GOT3 (cell line): ENCODE results near the gene IL3RA.

ENCODE experiments used
- DNase-seq: peaks from one replicate; lab custom pipeline; 2025; ENCODE audit warnings: mixed read lengths; lab: John Stamatoyannopoulos, UW

The IL3RA gene

DNA sequence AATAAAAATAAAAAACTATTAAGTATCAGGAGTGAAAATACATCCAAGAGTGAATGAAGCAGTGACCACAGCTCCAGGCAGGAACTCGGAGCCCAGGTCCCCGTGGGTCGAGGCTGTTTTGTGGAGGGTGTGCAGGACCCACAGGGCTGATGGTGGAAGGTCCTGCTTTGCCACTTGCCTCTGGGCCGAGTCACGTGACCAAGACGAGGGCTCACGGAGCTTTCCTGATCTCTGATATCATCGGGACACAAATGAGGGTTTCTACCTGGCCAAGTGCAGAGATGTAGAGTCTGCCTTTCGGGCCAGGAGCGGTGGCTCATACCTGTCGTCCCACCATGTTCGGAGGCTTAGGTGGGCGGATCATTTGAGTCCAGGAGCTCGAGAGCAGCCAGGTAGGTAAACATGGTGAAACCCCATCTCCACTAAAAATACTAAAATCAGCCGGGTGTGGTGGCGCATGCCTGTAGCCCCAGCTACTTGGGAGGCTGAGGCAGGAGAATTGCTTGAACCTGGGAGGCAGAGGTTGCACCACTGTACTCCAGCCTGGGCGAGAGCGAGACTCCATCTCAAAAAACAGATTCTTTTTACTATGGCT, 48.2 kb downstream of the IL3RA start:
- no peak for DNase-seq

DNA sequence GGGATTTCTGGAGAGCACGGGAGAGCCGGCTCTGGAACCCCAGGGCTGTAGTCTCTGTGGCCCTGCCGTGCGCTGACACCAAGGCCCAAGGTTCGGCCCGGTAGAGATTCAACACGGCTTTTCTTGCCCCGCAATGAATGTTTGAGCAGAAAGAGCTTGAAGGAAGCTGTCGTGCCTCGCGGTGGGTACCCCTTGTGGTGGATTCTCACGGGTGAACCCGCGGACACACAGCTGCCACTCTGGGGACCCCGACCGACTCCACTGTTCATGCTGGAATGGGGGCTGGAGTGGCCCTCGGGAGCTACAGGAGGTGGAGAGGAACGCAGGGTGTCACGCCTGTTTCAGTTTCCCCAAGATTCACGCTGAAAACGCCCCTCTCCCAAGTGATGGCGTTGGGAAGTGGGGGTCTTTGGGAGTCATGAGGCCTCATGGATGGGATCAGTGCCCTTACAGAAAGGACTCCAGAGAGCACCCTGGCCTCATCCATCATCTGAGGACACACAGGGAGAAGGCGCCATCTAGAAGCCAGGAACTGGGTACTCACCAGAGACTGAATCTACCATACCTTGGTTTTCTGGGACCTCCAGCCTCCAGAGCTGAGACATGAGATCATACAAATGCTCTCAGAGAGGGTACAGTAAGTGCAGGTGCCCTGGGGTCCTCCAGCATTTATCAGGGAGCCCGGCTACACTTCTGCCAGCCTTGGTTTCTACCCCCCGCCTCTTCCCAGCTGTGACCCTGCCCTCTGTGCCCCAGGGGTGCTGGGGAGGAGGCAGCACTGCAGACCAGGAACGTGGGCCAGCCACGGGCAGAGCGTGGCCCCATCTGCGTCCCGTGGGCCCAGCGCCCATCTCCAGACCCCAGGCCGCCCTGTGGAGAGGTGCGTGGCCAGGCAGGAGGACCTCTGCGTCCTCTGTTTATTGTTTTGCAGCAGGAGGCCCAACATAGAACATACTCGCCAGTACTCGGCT, 49.0 kb downstream of the IL3RA start:
- DNase-seq: no peak

DNA sequence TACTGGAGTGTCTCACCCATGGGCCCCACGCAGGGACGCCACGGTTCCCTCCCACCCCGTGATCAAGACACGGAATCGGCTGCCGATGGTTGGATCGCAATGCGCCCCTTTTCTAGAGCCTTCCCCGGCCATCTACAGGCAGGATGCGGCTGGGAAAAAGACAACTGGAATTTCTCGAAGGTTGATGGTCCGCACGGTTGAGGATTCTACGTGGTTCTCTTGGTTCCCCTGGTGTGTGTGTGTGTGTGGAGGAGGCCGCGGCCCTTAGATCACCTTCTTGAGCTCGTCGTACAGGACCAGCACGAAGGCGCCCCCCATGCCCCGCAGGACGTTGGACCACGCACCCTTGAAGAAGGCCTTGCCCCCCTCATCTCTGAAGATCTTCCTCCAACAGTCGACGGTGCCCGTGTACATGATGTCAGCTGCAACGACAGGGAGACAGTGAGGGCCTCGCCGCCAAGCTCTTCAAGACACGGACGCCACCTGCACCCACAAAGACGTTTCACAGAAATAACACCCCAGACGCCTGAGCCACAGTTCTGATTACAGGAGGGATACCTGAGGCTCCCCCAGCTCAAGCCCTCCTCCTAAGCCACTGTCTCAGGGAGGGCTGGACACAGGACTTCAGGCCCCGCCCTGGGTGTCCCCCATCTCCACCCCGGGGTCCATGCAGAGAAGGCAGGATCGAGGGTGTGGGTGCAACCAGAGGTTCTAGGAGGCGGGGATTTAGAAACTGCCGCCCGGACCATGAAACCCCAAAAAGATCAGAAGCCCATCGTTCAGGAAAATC, 49.9 kb downstream of the IL3RA start:
- no peak for DNase-seq

DNA sequence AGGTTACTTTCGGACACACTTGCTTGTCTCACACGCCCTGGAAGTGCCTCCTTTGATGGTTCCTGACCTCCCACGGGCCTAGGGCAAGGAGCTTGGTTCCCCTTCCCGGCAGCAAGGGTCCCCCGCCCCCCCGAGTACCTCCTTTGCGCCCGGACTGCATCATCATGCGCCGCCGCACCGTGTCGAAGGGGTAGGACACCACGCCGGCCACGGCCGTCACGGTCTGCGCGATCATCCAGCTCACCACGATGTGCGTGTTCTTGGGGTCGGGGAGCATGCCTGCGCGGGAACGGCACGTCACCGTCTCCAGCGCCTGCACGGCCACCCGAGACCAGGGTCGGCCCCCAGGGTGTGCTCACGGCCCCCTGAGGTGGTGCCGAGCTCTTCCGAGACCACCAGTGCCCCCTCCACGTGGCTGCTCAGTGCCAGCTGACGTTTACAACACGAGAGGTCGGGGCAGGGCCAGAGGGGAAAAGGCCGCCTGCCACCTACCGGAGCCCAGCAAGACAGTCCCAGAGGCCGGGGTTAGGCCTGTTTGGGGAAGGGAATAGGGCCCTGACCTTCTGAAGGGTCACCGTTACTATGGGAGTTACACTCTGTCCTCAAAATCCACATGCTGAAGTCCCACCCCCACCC, 50.7 kb downstream of the IL3RA start:
- no peak for DNase-seq

DNA sequence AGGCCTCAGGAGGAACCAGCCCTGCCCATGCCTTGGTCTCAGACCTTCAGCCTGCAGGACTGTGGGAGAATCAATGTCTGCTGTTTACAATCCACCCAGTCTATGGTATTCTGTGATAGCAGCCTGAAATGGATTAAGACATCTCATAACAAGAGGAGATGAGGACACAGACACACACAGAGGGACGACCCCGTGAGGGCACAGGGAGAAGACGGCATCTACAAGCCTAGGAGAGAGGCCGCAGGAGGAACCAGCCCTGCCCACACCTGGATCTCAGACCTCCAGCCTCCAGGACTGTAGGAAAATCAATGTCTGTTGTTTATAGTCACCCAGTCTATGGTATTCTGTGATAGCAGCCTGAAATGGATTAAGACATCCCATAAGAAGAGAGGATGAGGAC, 52.1 kb downstream of the IL3RA start:
- no peak for DNase-seq

DNA sequence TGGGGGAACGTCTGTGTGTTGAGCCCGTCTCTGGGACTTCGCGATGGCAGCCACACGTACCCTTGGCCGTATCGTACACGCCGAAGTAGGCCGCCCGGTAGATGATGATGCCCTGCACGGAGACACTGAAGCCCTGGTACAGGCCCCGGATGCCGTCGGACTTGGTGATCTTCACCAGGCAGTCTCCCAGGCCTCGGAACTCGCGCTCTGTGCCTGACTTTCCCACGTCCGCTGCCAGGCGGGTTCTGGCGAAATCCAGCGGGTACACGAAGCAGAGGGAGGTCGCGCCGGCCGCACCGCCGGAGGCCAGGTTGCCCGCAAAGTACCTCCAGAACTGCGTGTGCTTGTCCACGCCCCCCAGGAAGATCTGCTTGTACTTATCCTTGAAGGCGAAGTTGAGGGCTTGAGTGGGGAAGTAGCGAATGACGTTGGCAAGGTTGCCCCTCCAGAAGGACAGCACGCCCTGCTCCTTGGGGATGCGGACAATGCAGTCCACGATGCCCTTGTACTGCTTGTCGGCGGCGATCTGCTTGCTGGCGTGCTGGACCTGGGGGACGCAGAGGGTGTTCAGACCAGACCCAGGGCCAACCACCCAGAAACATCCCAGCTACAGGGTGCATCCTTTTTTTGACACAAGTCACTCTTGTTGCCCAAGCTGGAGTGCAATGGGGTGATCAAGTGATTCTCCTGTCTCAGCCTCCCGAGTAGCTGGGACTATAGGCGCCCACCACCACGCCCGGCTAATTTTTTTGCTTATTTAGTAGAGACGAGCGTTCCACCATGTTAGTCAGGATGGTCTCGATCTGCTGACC, 52.8 kb downstream of the IL3RA start:
- DNase-seq: no peak

DNA sequence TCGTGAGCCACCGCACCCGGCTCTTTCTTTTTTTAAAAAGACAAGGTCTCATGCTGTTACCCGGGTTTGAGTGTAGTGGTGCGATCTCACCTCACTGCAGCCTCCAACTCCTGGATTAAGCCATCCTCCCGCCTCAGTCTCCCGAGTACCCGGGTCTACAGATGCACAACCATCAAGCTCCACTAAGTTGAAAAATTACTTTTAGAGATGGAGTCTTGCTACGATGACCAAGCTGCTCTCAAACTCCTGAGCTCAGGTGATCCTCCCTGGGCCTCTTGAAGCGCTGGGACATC, 53.4 kb downstream of the IL3RA start:
- DNase-seq: no peak

DNA sequence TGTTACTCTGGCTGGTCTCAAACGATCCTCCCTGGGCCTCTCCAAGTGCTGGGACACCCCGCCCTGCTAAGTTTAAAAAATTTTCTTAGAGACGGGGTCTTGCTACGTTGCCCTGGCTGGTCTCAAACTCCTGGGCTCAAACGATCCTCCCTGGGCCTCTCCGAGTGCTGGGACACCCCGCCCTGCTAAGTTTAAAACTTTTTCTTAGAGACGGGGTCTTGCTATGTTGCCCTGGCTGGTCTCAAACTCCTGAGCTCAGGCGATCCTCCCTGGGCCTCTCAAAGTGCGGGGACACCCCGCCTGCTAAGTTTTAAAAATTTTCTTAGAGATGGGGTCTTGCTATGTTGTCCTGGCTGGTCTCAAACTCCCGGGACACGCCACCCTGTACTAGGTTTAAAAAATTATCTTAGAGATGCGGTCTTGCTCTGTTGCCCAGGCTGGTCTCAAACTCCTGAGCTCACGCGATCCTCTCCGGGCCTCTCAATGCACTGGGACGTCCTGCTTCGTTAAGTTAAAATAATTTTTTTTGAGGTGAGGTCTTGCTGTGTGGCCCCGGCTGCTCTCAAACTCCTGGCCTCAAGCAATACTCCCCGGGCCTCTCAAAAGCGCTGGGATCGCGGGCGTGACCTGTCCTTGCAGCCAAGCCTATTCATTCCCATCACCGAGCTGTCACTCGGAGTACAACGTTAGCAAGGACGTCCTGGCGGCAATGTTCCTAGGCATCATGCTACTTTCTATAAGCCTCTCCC, 54.2 kb downstream of the IL3RA start:
- DNase-seq: no peak

DNA sequence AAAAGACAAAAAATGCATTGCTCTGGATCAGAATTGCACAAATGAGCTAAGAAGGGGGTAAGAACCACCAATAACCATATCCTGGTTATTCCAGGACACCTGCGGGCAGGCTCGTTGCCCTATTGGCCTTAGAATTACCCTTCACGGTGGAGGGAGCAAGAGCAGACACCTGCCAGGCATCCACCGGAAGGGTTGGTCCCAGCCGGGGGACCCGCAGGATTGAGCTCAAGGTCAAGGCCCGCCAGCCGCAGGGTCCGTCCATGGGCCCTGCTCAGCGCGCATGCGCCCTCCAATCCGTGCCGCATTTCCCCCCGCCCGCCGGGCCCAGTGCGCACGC, 54.8 kb downstream of the IL3RA start:
- no peak for DNase-seq

DNA sequence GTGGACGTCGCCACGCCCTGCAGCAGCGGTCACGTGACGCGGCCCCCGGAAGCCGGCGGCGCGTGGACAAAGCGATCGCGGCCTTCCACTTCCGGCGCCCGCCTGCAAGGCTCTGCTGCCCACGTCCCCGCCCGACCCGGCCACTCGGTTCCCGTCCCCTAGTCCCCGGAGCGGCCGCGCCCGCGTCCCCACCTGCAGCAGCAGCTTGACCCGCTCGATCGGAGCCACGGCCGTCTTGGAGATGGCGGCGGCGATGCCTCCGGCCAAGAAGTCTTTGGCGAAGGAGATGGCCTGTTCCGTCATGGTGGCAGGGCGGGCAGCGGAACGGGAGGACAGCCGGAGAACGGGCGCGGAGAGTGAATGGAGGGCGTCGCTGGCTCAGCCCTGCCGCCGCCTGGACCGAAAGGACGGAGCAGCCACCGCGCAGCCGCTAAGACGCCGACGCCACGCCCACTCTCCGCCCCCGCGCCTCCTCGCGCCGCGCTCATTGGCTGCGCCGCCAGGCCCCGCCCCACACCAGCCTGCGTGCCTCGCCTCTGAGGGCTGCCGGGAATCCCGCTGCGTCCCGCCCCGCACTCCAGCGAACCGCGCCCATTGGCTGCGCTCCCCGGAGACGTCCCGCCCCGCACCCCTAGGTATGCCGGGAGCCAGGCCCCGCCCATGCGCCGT, 55.3 kb downstream of the IL3RA start, which contains the start of gene SLC25A6:
Gene SLC25A6, minus strand, starts transcription at position 407 of the 669 bp plus-strand sequence. Its CDS starts 104 bp downstream, at position 303.
- no peak for DNase-seq

DNA sequence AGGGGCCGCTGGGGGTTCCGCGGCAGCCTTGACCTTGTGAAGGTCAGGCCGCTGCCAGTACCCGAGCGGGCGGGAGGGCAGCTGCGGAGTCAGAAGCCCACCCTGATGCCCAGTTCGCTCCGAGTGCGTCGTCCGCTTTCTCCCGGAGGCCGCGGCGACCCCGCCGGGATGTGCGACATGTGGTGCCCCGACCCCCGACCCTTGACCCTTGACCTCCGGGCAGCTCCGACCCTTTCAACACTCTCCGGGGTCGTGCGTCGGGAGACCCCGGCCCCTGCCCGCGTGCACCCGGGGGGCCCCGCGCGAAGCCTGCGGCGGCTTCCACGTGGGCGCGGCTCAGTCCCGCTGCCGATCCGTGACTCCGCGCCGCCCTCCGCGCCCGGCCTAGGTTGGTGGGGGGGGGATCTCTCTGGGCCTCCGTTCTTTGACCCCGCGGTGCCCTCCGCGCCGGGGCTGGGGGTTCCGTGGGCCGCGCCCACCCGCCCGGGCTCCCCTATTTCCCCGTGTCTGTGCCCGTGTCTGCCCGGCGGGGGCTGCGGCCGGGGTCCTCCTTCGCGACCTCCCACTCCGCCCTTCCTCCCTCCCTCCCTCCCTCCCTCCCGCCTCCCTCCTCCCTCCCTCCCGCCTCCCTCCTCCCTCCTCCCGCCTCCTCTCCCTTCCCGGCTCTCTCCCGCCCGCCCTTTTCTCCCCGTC, 55.9 kb downstream of the IL3RA start:
- DNase-seq: no peak

DNA sequence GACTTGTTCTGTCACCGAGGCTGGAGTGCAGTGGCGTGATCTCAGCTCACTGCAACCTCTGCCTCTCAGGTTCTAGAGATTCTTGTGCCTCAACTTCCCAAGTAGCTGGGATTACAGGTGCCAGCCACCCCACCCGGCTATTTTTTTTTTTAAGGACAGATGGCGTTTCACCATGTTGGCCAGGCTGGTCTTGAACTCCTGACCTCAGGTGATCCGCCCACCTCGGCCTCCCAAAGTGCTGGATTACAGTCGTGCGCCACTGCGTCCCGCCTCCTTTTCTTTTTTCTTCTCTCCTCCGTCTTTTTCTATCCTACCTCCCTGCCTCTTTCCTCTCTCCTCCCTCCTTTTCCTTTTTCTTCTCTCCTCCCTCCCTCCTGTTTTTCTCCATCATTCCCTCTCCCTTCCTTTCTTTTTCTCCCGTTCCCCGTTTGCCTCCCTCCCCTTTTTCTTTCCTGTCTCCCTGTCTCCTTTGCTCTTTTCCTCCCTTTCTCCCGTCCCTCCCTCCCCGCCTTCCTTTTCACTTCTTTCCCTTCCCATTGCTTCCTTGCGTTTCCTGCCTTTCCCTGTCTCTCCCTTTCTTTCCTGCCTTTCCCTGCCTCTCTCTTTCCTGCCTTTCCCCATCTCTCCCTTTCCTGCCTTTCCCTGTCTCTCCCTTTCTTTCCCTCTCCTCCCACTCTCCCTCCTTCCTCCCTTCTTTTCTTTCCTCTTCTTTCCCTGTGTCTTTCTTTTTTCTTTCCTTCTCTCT, 57.5 kb downstream of the IL3RA start:
- DNase-seq: no peak

DNA sequence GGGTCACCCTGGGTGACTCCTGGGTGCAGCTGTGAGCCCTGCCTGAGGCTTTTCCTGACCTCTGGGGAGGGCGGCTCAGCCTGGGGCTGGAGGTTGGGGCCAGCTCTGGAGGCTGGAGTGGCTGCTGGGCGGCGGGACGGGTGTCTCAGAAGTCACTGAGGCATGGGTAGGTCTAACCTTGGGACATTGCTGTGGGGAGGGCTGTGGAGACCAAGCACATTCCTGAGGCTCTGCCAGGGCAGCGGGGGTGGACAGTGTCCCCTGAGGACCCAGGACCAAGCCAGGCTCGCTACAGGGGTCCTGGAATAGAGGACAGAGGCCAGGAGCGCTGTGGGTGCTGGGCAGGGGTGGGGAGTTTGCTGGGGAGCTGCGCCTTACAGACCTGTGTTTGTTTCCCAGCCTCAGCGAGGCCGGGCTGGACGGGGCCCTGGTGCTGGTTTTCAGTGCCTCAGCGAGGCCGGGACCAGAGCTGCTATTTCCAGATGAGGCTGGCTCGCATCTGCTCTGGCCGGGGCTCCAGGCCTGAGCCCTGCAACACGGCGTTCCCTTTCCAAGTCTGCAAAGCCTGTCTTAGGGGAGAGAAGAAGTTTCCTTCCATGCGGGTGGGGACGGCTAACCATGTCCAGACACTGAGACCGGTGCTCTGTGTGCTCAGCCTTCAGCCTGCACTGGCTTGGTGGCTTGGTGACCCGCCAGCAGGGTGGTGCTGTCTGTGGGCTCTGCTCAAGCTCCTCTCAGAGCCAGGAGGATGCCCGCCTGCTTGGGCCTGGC, 58.3 kb downstream of the IL3RA start:
- no peak for DNase-seq

DNA sequence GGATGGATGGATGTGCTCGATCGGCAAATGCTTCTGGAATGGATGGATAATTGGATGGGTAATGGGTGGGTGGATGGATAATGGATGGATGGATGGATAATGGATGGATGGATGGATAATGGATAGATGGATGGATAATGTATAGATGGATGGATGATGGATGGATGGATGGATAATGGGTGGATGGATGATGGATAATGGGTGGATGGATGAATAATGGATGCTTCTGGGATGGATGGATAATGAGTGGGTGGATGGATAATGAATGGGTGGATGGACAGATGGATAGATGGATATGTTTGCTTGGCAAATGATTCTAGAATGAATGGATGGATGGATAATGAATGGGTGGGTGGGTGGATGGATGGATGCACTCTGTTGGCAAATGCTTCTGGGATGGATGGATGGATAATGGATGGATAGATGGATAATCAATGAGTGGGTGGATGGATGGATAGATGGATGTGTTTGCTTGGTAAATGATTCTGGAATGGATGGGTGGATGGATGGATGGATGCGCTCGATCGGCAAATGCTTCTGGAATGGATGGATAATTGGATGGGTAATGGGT, 59.1 kb downstream of the IL3RA start:
- DNase-seq: no peak

DNA sequence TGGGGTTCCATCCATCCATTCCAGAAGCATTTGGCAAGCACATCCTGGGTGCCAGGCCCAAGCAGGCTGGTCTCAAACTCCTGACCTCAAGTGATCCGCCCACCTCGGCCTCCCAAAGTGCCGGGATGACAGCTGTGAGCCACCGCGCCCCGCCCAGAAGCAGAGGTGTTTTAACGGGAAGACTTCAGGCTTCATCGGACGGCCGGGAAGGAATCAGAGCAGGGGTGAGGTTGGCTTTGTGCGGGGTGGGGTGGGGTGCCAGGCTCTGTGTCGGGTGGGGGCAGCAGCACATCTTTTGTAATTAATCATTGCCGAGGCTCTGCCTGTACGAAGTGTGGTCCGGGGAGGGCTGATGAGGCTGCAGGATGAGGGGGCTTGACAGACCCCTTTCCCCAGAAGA, 60.4 kb downstream of the IL3RA start:
- no peak for DNase-seq

DNA sequence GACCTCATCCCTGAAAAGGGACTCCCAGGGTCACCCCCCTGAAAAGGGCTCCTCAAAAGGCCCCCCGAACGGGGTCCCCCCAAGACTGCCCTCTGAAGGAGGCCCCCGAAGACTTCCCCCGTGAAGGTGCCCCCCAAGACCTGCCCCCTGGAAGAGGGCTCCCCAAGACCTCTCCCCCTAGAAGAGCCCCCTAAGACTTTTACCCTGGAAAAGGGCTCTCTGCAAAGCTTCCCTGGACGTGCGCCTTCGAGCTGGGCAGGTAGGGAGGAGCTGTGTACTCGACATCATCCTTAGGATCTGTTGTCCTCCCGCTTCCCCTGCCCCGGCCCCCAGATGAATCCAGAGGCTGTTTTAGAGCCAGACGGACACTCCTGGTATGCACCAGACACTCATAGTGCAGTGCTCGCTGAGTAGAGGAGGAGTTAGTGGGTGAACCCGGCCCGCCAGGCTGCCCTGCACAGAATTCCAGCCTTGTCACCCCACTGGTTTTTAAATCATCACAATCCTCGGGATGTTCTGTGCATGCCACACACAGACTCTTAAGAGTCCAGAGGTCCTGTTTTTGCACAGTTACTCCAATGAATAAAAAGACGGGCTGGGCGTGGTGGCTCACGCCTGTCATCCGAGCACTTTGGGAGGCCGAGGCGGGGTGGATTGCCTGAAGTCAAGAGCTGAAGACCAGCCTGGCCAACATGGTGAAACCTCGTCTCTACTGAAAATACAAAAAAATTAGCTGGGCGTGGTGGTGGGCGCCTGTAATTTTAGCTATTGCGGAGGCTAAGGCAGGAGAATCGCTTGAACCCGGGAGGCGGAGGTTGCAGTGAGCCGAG, 61.1 kb downstream of the IL3RA start:
- no peak for DNase-seq
